CD4-positive, alpha-beta T cell (primary cell): ENCODE results near the gene HCFC1R1. TPM values are rescaled to one million over a fixed set of nuclear protein-coding genes. Genes with fewer than 3 reads are reported as not detected.
"Not testable (repeated sequence)": the region's sequence is repeated elsewhere in the genome, so short reads cannot be mapped to it uniquely, and the experiment has no call there.

ENCODE experiments used
- ATAC-seq: fragments of 200-7000 bp; cut with Tn5 transposase; one replicate; pipeline ENCODE4 v1.10.0; 2022; ENCODE audit warnings: mild to moderate bottlenecking; ENCODE audit not compliant: poor library complexity
- CTCF ChIA-PET: fragments of 350-600 bp; sonication (Branson Sonifier 250); formaldehyde crosslinking; loops from one replicate; lab custom pipeline; 2021; ENCODE audit warnings: antibody characterized with exemption, inconsistent platforms; lab: Charles Lee
- POLR2A ChIA-PET: fragments of 350-600 bp; sonication (Branson Sonifier 250); formaldehyde crosslinking; loops from one replicate; lab custom pipeline; 2021; ENCODE audit warnings: antibody characterized with exemption, inconsistent platforms; lab: Charles Lee
- DNase-seq, 14 experiments: peaks; one replicate each; pipeline ENCODE4 v3.0.0-alpha.2; 2013 to 2020; ENCODE audit warnings: mixed read lengths in 2 of 14
- H3K27ac ChIP-seq, 2 donors: one replicate each; pipeline versions ENCODE4 v1.5.1 to v1.7.0; 2013; ENCODE audit warnings: low read length in 2 of 2, low read depth in 1 of 2, mild to moderate bottlenecking in 1 of 2
- H3K27me3 ChIP-seq, 2 experiments: 1 replicate in 1 of 2; 2 replicates in 1 of 2; pipeline versions ENCODE4 v1.6.1 to v1.7.0; 2013; ENCODE audit warnings: low read length in 2 of 2, control low read depth in 1 of 2, mild to moderate bottlenecking in 1 of 2, moderate library complexity in 1 of 2; ENCODE audit not compliant: insufficient read depth in 2 of 2, control insufficient read depth in 1 of 2
- H3K36me3 ChIP-seq: one replicate; pipeline ENCODE4 v1.6.1; 2013; ENCODE audit warnings: low read length, control low read depth; ENCODE audit not compliant: insufficient read depth
- H3K4me1 ChIP-seq: one replicate; pipeline ENCODE4 v1.6.1; 2013; ENCODE audit warnings: low read length, control low read depth; ENCODE audit not compliant: insufficient read depth
- H3K4me3 ChIP-seq: one replicate; pipeline ENCODE4 v1.5.1; 2013; ENCODE audit warnings: mild to moderate bottlenecking, low read length, moderate library complexity
- H3K9me3 ChIP-seq, 2 experiments: 1 replicate in 1 of 2; 2 replicates in 1 of 2; pipeline versions ENCODE4 v1.6.1 to v1.7.0; 2013; ENCODE audit warnings: low read length in 2 of 2, mild to moderate bottlenecking in 2 of 2, control low read depth in 1 of 2, moderate library complexity in 1 of 2; ENCODE audit not compliant: control insufficient read depth in 1 of 2, insufficient read depth in 1 of 2
- H3K27ac Mint-ChIP-seq: one replicate; pipeline ENCODE4 v1.8.0; 2020; ENCODE audit warnings: mixed read lengths
- H3K27me3 Mint-ChIP-seq: one replicate; pipeline ENCODE4 v1.8.0; 2021; ENCODE audit warnings: mixed read lengths
- H3K36me3 Mint-ChIP-seq: one replicate; pipeline ENCODE4 v1.8.0; 2021; ENCODE audit warnings: low read depth, mixed read lengths
- H3K4me1 Mint-ChIP-seq: one replicate; pipeline ENCODE4 v1.8.0; 2021; ENCODE audit warnings: low read depth, mixed read lengths
- H3K4me3 Mint-ChIP-seq: one replicate; pipeline ENCODE4 v1.8.0; 2020; ENCODE audit warnings: mild to moderate bottlenecking, mixed read lengths
- H3K9me3 Mint-ChIP-seq: one replicate; pipeline ENCODE4 v1.8.0; 2020; ENCODE audit warnings: mixed read lengths
- CTCF ChIP-seq: fragments of 200-600 bp; IDR thresholded peaks from one replicate; pipeline ENCODE4 v1.8.0; 2022; ENCODE audit warnings: antibody characterized with exemption, mild to moderate bottlenecking
- intact Hi-C, 2 experiments: fragments of 100-400 bp; cut with DNase I in 1 of 2; cut with micrococcal nuclease in 1 of 2; formaldehyde crosslinking; loops; one replicate each; pipeline versions ENCODE4 v1.15.1 to v1.9.0; 2023 to 2025; cut with DNase I, micrococcal nuclease
- total RNA-seq, 174 experiments: library from RNA in 2 of 174; stranded (reverse) in 2 of 174; gene quantifications; one replicate each; pipeline ENCODE4 v1.2.3 and lab custom pipeline; 2021 to 2026

Gene HCFC1R1
- total RNA-seq, 2 experiments from 2014 or later = 8.9 to 11.0 TPM

GRCh38 chr16:3071655-3072054 lies 47.9 kb upstream of the HCFC1R1 start:
- ChIA-PET POLR2A (interaction anchor here (1.1 to 2.4 kb wide), 4 partner anchors 12 to 63 kb away, joined by 3 to 14 read pairs (median 8); partner anchors contain the start of genes ZNF213 and ZSCAN10), CTCF (interaction anchor here (0.9 kb wide), 1 partner anchor 12 kb away, joined by 3 read pairs; no protein-coding TSS in a partner anchor)
- intact Hi-C loops = no loop called here

GRCh38 chr16:3070608-3071111 lies 46.9 kb upstream of the HCFC1R1 start:
- Mint-ChIP-seq H3K36me3 (peaks cover 48% of the 10 kb centered on the region), H3K27ac (peak overlapping the region; percentile 88), H3K27me3 (no peaks in the 10 kb centered on the region), H3K4me3 (peak overlapping the region; percentile 70), H3K4me1 (peaks cover 78% of the 10 kb centered on the region), H3K9me3 (no peaks in the 10 kb centered on the region)
- POLR2A ChIA-PET = interaction anchor here (1.0 to 2.4 kb wide), 8 partner anchors 10 to 100 kb away, joined by 3 to 14 read pairs (median 4); partner anchors contain the start of genes ZNF213 and ZSCAN10
- no peak for TF ChIP-seq CTCF
- no peak overlapping the region for H3K4me3 ChIP-seq
- DNase-seq = no peak
- ATAC-seq = no peak
- intact Hi-C loops = no loop called here
- H3K27ac ChIP-seq = no peak overlapping the region
- H3K4me1 ChIP-seq = peaks cover 87% of the 10 kb centered on the region
- H3K36me3 ChIP-seq = peaks cover 35% of the 10 kb centered on the region
- H3K27me3 ChIP-seq = no peaks in the 10 kb centered on the region
- CTCF ChIA-PET = interaction anchor here (0.9 kb wide), 1 partner anchor 59 kb away, joined by 5 read pairs; no protein-coding TSS in a partner anchor
- H3K9me3 ChIP-seq = no peaks in the 10 kb centered on the region

More at GRCh38 chr16:3071655-3072054, 47.9 kb upstream of the HCFC1R1 start:
- Histone ChIP-seq H3K4me1 (peaks cover 97% of the 10 kb centered on the region), H3K27ac (peak overlapping the region in 1 of 2 donors; percentile 29), H3K27me3 (no peaks in the 10 kb centered on the region), H3K36me3 (peaks cover 31% of the 10 kb centered on the region), H3K9me3 (no peaks in the 10 kb centered on the region), H3K4me3 (no peak overlapping the region)
- no peak for TF ChIP-seq CTCF
- DNase-seq (no peak), ATAC-seq (no peak)
- Mint-ChIP-seq H3K4me3 (peak overlapping the region; percentile 80), H3K27me3 (no peaks in the 10 kb centered on the region), H3K36me3 (peaks cover 38% of the 10 kb centered on the region), H3K27ac (peak overlapping the region; percentile 88), H3K4me1 (peaks cover 86% of the 10 kb centered on the region), H3K9me3 (no peaks in the 10 kb centered on the region)

GRCh38 chr16:3069146-3069545 lies 45.4 kb upstream of the HCFC1R1 start:
- Mint-ChIP-seq H3K27ac (peak overlapping the region; percentile 88), H3K4me1 (peaks cover 78% of the 10 kb centered on the region), H3K36me3 (peaks cover 53% of the 10 kb centered on the region), H3K4me3 (peak overlapping the region; percentile 70)
- H3K27me3 Mint-ChIP-seq, H3K9me3 Mint-ChIP-seq, H3K27me3 ChIP-seq, intact Hi-C loops, ATAC-seq, H3K9me3 ChIP-seq, DNase-seq, H3K4me3 ChIP-seq: not testable (repeated sequence)
- peak overlapping the region in 1 of 2 donors; percentile 13 for H3K27ac ChIP-seq
- peaks cover 86% of the 10 kb centered on the region for H3K4me1 ChIP-seq
- ChIA-PET CTCF (interaction anchor here (1.0 kb wide), 2 partner anchors 60 kb away, joined by 3 to 4 read pairs; no protein-coding TSS in a partner anchor), POLR2A (interaction anchor here (0.6 to 6.5 kb wide), 11 partner anchors 9 to 1569 kb away, joined by 3 to 50 read pairs (median 5); partner anchors contain the start of genes ZNF213 and ZSCAN10)
- peaks cover 35% of the 10 kb centered on the region for H3K36me3 ChIP-seq
